Measurements from ENCODE around the gene FIBCD1. TPM values are rescaled to one million over a fixed set of nuclear protein-coding genes. Genes with fewer than 3 reads are reported as not detected.
A peak's percentile ranks its signal among the peaks of the same experiment; 100 is the strongest.

FIBCD1 gene
- polyA plus RNA-seq, 1 of the 3 experiments (the other 2 are of a cell fraction), result 1.3 TPM

GRCh38 chr9:130896233-130897014 is 42.6 kb downstream of the FIBCD1 start, which contains the start of gene QRFP:
QRFP (minus strand) TSS chr9:130896812; CDS start chr9:130893838, 2,974 bp downstream.
- no peak within 1 kb of the TSS for H3K27ac ChIP-seq (ENCODE audit: low read depth in 2 of 2, low read length in 1 of 2)
- TF ChIP-seq NRF1 (IDR thresholded peaks at IDR 0.05; ENCODE audit: low read depth, low read length), result no peak
- no peak for TF ChIP-seq FOXM1 (IDR thresholded peaks at IDR 0.05; ENCODE audit: low read depth)
- no peak for TF ChIP-seq PBX3 (IDR thresholded peaks at IDR 0.05)
- H3F3A ChIP-seq (replicated peaks; ENCODE audit: insufficient read depth), result peaks cover 5% of the 10 kb centered on the region
- H3K9ac ChIP-seq, result no peak within 1 kb of the TSS
- H3K79me2 ChIP-seq (ENCODE audit: insufficient read depth), result no peaks in the 10 kb centered on the region
- no peaks in the 10 kb centered on the region for H3K9me3 ChIP-seq
- DNase-seq, result no peak
- H3K27me3 ChIP-seq (ENCODE audit: insufficient read depth), result no peaks in the 10 kb centered on the region
- peaks cover 20% of the 10 kb centered on the region; the same call in 1 of the 2 replicates for H4K20me1 ChIP-seq (ENCODE audit: insufficient read depth)
- CTCF ChIA-PET, result interaction anchor here (1.4 kb wide), 1 partner anchor 30 kb away, joined by 3 read pairs; no protein-coding TSS in a partner anchor
- H3K9me2 ChIP-seq, result no peaks in the 10 kb centered on the region
- no peak within 1 kb of the TSS for H3K4me2 ChIP-seq
- H3K36me3 ChIP-seq (replicated peaks in 1 of 2; ENCODE audit: control insufficient read depth in 1 of 2, insufficient read depth in 2 of 2, low read length in 1 of 2), result peaks cover 14 to 30% of the 10 kb centered on the region in 2 experiments
- peaks cover 0 to 3% of the 10 kb centered on the region in 2 experiments; a peak in 1 of 4 replicates for H3K4me1 ChIP-seq (ENCODE audit: control insufficient read depth in 1 of 2, insufficient read depth in 2 of 2, low read depth in 1 of 2, low read length in 1 of 2)
- WGBS (ENCODE audit: low lambda C conversion rate), result 79% methylated on average over 16 of the region's 27 CpGs
- POLR2A ChIA-PET, result no interaction called here
- no peak within 1 kb of the TSS for H2AFZ ChIP-seq (ENCODE audit: low read depth)
- no peak within 1 kb of the TSS for H3K4me3 ChIP-seq (ENCODE audit: low read depth in 2 of 2, low read length in 1 of 2)

GRCh38 chr9:130895481-130896232 is 43.4 kb downstream of the FIBCD1 start:
- peaks cover 27% of the 10 kb centered on the region; the same call in 1 of the 2 replicates for H4K20me1 ChIP-seq (ENCODE audit: insufficient read depth)
- H3K27ac ChIP-seq (ENCODE audit: low read depth in 2 of 2, low read length in 1 of 2), result no peak overlapping the region
- H3K9me2 ChIP-seq, result no peaks in the 10 kb centered on the region
- POLR2A ChIA-PET, result no interaction called here
- H3K4me3 ChIP-seq (ENCODE audit: low read depth in 2 of 2, low read length in 1 of 2), result no peak overlapping the region
- no peaks in the 10 kb centered on the region for H3K27me3 ChIP-seq (ENCODE audit: insufficient read depth)
- H2AFZ ChIP-seq (ENCODE audit: low read depth), result no peak overlapping the region
- peak; percentile 33 for DNase-seq
- no peaks in the 10 kb centered on the region for H3K9me3 ChIP-seq
- H3K4me2 ChIP-seq, result no peak overlapping the region
- CTCF ChIA-PET, result interaction anchor here (3.0 to 4.1 kb wide), 2 partner anchors 30 to 46 kb away, joined by 12 to 19 read pairs; no protein-coding TSS in a partner anchor
- H3K79me2 ChIP-seq (ENCODE audit: insufficient read depth), result no peaks in the 10 kb centered on the region
- H3F3A ChIP-seq (replicated peaks; ENCODE audit: insufficient read depth), result peaks cover 9% of the 10 kb centered on the region
- TF ChIP-seq RCOR1 (IDR thresholded peaks at IDR 0.05; ENCODE audit: low read length) (no peak), TEAD4 (IDR thresholded peaks at IDR 0.05; ENCODE audit: borderline replicate concordance, insufficient read depth) (no peak), SIN3A (IDR thresholded peaks at IDR 0.05; ENCODE audit: borderline replicate concordance, low read depth, low read length) (no peak), MXI1 (IDR thresholded peaks at IDR 0.05; ENCODE audit: low read depth, low read length) (no peak), ZBTB33 (IDR thresholded peaks at IDR 0.05; ENCODE audit: borderline replicate concordance, low read depth) (no peak), FOXM1 (IDR thresholded peaks at IDR 0.05; ENCODE audit: low read depth) (no peak), EP300 (IDR thresholded peaks at IDR 0.05; ENCODE audit: borderline replicate concordance in 1 of 2, low read depth in 1 of 2, low read length in 1 of 2) (no peak), PBX3 (IDR thresholded peaks at IDR 0.05) (no peak)
- TF ChIP-seq, protein P1, sequence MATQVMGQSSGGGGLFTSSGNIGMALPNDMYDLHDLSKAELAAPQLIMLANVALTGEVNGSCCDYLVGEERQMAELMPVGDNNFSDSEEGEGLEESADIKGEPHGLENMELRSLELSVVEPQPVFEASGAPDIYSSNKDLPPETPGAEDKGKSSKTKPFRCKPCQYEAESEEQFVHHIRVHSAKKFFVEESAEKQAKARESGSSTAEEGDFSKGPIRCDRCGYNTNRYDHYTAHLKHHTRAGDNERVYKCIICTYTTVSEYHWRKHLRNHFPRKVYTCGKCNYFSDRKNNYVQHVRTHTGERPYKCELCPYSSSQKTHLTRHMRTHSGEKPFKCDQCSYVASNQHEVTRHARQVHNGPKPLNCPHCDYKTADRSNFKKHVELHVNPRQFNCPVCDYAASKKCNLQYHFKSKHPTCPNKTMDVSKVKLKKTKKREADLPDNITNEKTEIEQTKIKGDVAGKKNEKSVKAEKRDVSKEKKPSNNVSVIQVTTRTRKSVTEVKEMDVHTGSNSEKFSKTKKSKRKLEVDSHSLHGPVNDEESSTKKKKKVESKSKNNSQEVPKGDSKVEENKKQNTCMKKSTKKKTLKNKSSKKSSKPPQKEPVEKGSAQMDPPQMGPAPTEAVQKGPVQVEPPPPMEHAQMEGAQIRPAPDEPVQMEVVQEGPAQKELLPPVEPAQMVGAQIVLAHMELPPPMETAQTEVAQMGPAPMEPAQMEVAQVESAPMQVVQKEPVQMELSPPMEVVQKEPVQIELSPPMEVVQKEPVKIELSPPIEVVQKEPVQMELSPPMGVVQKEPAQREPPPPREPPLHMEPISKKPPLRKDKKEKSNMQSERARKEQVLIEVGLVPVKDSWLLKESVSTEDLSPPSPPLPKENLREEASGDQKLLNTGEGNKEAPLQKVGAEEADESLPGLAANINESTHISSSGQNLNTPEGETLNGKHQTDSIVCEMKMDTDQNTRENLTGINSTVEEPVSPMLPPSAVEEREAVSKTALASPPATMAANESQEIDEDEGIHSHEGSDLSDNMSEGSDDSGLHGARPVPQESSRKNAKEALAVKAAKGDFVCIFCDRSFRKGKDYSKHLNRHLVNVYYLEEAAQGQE (IDR thresholded peaks at IDR 0.05; ENCODE audit: low read depth, low read length), result no peak
- peaks cover 0 to 3% of the 10 kb centered on the region in 2 experiments; a peak in 1 of 4 replicates for H3K4me1 ChIP-seq (ENCODE audit: control insufficient read depth in 1 of 2, insufficient read depth in 2 of 2, low read depth in 1 of 2, low read length in 1 of 2)
- no peak overlapping the region for H3K9ac ChIP-seq
- peaks cover 14 to 35% of the 10 kb centered on the region in 2 experiments for H3K36me3 ChIP-seq (replicated peaks in 1 of 2; ENCODE audit: control insufficient read depth in 1 of 2, insufficient read depth in 2 of 2, low read length in 1 of 2)
- WGBS (ENCODE audit: low lambda C conversion rate), result 85% methylated on average over 9 of the region's 24 CpGs
